DMS114 treated with DMSO at 0.1 percent for 48 hours (cell line): ENCODE results near the gene CCDC24.

Experiments
- DNase-seq: peaks from one replicate; lab custom pipeline; 2025; ENCODE audit not compliant: unreplicated experiment; lab: John Stamatoyannopoulos, UW

Gene CCDC24

GRCh38 chr1:44038876-44039657 lies 47.7 kb downstream of the CCDC24 start:
- DNase-seq: no peak

- no peak for DNase-seq
Observed at GRCh38 chr1:44040418-44040817, 49.0 kb downstream of the CCDC24 start.

GRCh38 chr1:44040846-44041245 lies 49.4 kb downstream of the CCDC24 start:
- DNase-seq: no peak

GRCh38 chr1:44043176-44044070 lies 52.0 kb downstream of the CCDC24 start:
- no peak for DNase-seq

GRCh38 chr1:44044071-44044801 lies 52.8 kb downstream of the CCDC24 start:
- DNase-seq: no peak

DNA sequence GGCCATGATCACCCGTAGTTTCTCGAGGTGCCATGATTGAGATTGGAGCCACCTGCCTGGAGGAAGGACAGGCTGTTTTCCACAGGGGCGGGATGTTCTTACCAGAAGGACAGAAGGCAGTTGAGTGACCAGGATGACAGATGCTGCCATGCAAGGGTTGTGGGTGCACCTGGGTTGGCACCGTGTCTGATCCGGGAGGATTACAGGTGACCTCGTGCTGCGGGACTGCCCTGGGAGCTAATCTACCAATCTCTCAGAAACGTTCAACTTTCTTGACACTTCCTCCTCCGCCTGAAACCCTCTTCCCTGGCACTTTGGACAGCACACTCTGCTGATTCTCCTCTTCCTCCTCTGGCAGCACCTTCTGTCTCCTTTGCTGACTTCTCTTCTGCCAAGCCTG lies 53.7 kb downstream of the CCDC24 start:
- DNase-seq: no peak
